NOMO-1 treated with dmso at 0.1 percent for 144 hours (cell line): ENCODE measurements around the gene SLC13A4.
"Not testable (repeated sequence)": the region's sequence is repeated elsewhere in the genome, so short reads cannot be mapped to it uniquely, and the experiment has no call there.

ENCODE experiments used
- DNase-seq: peaks from one replicate; lab custom pipeline; 2025; ENCODE audit not compliant: unreplicated experiment; lab: John Stamatoyannopoulos, UW

Gene SLC13A4

DNA sequence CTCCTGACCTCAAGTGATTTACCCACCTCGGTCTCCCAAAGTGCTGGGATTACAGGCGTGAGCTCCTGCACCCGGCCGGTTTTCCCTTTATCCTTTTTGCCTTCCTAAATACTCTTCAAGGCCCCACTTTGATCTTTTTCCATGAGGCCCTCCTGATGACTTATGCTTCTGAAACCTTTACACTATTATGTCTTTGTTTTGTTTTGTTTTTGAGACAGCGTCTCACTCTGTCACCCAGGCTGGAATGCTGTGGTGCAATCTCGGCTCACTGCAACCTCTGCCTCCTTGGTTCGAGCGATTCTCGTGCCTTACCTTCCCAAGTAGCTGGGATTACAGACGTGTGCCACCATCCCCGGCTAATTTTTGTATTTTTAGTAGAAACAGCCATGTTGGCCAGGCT lies 61.8 kb downstream of the SLC13A4 start:
- DNase-seq, result no peak

DNA sequence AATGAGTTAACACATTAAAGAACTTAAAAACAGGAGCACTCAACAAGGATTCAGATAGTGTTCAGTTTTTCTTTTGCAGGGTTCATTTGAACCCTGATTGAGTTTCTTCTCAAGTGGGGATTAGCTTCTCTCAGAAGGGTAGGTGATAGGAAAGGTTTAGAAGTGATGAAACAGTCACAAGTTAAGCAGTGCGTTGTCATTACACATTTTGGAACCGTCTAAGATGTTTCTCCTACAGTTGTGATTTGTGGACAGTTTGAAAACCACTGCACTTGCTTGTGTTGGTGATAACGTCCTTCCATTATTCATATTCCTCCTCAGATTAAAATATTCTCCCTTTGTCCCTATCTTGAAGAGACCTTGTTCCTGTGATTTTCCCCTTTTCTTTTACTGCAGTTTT lies 62.9 kb downstream of the SLC13A4 start:
- DNase-seq, result no peak

DNA sequence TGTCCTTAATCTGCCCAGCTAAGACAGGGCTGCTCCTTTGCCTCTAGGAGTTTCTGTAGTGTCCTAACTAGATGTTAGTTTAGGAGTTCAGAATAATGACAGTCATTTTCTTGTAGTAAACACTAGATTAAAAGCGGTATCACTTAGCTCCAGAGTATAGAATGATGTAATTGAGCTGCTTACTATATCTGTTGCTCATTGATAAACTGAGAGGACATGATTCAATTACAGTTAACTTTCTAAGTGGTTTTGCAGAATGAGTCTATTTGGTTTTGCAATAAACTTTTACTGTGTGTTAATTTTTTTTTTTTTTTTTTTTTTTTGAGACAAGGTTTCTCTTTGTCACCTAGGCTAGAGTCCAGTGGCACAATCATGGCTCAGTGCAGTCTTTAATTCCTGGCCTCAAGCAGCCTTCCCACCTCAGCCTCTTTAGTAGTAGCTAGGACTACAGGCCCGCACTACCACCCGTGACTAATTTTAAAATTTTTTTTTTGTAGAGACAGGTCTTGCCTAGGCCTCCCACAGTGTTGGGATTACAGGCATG lies 63.9 kb downstream of the SLC13A4 start:
- DNase-seq, result no peak

DNA sequence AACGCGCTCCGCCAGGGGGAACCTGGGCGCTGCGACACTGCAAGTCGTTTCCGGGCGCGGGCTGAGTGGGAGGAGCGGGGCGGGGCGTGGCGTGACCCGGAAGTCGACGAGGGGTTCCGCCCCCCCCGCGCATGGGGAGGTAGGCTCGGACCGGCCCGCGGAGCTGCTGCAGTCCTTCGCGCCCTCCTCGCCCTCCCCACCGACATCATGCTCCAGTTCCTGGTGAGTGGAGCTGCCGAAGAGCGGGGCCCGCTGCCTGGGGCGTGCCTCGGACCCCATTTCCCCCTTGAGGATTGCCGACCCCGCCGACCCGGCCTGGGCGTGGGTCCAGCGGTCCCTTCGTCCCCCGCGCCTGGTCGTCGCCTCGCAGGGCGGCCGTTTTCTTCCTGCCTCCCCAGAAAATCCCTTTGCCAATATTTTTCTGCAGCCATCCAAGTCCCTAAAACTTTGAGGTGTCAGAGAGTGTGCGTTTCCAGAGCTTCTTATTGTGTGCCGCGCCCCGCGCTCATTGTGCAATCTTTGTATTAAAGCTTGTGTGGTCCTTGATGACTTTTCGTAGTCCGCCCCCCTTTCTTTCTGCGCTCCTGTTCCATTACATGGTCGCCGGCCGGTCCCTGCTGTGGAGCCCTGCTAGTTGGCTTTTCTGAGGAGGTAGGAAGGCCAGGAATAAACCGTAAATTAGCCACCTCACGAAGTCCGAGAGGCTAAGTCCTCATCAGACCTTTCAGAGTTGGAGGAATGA lies 65.4 kb downstream of the SLC13A4 start, which contains the start of gene STMP1:
Gene STMP1 (plus strand): TSS at position 142 of the 742 bp plus-strand sequence.
- peak; percentile 34 for DNase-seq

DNA sequence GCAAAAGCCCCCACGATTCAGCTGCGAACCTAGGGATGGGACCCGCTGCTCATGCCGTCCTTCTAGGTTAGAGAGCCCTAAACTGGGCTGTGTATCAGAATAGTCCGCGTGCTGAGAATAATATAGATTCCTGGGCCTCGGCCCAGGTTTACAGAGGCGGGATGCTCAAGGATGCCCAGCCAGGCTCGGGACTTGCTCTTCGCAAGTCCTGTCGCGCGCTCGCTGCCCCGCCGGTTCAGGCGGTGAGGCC lies 65.9 kb downstream of the SLC13A4 start:
- no peak for DNase-seq

DNA sequence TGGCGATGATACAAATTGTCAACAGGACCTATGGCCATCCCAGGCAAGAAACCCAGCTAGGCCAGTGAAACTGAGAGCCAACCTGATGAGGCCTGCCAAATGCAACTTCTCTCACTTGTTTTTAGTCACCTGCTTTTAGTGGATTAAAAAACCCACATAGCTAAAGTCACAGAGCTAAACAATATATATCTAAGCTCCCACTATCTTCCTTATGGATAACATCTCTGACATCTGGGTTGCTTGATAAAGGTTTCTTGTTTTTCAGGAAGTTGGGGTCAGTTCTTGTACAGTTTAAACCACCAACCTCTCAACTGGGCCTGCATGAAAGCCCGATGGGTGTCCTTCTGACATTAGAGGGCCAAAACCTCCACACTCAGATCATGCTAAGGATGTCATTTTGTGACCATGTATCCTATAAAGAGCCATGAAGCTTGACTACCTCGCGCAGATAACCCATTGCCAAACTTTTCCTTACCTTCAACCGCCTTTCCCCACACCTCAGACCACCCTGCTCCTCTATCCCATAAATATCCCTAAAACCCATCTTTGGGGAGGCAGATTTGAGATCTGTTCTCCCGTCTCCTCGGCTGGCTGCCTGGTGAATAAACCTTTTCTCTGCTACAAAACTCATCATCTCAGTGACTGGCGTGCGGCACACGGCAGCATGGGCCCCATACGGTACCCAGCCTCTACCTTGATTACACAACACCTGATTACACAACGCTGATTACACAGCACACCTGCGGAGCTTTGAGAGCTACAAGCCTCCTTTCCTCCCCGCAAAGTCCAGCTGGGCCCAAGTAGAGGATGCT lies 66.5 kb downstream of the SLC13A4 start:
- no peak for DNase-seq

DNA sequence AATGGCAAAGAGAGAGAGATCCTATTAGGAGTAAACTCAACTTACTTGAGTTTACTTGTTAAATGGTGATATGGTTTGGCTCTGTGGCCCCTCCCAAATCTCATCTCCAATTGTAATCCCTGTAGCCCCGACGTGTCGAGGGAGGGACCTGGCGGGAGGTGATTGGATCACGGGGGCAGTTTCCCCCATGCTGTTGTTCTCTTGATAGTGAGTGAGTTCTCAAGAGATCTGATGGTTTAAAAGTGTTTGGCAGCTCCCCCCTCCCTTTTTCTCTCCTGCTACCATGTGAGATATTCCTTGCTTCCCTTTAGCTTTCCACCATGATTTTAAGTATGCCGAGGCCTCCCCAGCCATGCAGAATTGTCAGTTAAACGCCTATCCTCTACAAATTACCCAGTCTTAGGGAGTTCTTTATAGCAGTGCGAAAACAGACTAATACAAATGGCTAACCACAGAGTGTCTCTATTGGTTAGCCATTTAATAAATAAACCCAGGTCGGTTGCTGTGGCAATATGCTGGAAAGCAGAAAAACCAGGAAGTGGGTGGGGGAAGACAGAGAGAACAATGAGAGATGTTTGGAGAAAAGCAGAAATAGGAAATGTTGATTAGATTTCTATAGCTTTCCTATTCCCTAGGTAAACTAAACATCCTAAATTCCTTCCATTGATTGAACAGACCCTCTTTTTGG lies 68.7 kb downstream of the SLC13A4 start:
- no peak for DNase-seq

DNA sequence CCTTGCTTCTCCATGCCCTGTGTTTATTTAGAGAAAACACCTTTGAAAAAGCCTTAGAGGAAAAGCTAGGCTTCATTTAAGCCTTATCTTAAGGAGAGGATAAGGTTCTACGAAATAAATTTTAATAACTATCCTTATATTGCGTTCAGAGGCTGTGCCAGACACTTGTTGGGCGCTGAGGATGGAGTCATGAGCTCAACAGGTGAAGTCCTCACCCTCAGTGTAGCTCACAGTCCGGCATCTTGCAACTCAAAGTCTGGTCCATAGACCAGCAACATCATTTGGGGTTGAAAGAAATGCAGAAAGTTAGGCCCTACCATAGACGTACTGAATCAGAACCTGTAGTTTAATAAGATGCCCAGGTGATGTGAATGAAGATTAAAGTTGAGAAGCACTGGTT lies 69.4 kb downstream of the SLC13A4 start:
- DNase-seq, result no peak

DNA sequence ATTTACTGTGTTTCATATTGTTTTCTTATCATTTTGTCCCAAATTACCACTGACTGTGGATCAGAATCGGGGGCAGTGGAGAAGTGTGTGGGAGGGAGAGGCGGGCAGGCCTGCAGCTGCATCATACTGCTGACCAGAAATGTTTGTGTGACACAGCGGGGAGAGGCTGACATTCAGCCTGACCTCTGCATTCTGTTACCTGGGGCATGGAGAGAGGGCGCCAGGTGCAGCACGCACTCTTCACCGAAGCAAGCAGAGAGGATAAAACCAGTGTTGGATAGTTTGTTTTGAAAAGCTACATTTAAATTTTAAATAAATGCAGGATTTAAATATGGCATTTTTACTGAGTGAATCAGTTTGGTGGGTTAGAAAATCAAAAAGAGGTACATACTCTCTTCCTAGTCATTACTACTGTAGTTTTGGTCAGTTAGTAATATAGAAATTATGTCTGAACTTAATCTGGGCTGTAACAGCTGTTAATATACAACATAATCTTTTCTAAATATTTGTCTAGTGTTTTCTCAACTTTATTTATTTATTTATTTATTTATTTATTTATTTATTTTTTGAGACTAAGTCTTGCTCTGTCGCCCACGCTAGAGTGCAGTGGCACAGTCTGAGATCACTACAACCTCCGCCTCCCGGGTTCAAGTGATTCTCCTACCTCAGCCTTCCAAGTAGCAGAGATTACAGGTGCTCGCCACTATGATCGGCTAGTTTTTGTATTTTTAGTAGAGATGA lies 74.5 kb downstream of the SLC13A4 start:
- DNase-seq, result no peak

DNA sequence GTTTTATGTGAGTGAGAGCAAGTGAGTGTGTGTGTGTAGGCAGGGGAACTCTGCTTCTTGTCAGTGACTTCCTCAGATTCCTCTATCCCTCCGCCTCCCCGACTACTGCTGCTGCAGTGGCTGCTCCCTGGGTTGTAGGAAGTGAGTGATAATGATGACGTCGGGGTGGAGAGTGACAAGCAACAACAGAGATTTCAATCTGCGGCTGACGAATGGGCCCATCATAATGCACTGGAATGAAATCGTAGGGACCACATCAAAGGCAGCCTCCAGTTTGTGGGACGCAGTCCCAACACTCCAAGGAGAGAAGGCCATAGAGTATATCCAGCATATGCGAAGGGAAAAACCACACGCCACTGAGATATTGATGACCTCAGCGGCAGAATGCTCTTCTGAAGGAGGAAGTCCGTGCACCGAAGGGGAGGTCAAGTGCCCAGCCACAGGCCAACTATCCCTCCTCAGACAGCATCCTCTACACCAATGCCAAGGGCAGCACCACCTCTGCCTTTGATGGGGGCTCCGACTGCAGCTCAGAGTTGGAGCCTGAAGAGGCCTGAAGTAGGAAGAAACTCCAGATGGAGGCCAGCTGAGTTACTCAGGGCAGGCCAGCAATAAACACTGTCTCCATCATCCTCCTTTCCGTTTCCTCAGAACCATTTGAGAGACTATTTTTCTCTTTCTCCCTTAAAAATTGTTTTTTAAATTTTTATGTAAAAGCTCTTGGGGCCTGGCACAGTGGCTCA lies 77.0 kb downstream of the SLC13A4 start:
- no peak for DNase-seq

DNA sequence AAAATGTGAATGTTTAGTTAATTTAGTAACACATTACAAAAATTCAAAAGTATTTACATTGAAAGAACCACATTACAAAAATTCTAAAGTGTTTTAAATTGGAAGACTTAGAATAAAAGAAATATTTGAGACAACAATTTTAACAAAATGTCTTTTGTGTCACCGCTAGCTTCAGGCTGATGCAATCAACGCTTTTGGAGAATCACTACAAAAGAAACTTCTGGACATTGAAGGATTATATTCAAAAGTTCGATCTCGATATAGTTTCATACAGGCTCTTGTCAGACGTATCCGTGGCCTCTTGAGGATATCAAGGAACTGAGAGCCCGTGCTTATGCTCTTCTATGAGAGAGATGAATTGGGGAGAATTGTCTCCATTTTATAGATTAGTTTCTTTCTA lies 79.8 kb downstream of the SLC13A4 start:
- DNase-seq, result no peak

DNA sequence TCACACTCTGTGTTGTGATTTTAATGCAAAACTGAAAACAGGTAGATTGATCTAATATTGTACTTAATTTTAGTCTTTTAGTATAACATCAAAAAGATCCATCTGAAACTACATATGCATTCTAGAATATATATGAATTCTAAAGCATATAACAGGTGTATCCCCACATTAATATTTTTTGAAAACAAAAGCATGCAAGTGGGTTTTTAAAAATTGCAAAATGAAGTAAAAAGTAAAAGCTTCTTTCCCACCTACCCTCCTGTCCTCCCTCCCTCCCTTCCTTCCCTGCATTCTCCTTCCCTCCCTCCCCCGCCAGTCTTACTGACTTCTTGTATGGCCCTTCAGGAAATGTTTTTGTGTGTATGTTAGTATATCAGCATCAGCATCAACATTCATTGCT lies 80.2 kb downstream of the SLC13A4 start:
- DNase-seq, result no peak

DNA sequence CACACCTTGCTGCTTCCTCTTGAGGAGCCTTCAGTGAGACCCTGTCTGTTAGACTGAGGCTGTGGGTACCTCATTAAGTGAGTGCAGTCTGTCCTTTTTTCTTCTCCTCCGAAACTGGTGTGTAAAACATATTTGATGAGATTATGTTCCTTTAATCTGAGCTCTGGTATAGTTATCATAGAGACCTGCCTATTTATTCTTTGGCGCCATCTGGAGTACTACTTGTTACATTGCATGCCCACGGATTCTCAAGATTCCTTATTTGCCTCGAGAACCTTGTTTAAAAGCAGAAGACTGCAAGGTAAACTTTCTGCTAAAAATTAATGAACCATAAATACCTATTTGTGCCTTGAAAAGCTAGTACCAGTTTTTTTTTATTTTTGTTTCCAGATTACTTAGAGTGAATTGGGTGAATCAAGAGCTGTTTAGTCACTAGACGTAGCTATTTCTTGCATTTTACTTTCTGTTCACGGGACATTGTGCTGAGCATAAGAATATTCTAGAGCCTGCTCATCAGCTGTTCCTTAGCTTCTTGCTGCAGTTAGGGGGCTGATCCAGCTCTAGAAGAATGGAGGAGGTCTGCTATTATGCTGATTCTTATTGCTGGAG lies 82.6 kb downstream of the SLC13A4 start:
- DNase-seq, result no peak

DNA sequence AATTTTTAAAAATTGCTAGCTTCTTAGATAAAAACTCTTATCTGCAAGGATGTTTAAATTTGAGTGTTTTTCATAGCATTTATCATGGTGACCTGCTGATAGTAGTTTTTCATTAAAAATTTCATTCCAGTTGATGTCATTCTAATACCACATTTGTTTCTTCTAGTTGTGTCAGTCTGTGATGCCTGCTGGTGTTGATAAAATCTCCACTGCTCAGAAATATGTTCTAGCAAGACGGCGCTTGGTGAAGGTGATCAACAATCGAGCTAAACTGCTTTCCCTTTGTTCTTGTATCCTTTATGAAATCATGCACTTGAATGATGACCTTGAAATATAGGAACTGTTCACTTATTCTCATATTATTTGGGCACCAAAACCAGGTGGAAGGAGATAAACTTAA lies 83.3 kb downstream of the SLC13A4 start:
- no peak for DNase-seq

DNA sequence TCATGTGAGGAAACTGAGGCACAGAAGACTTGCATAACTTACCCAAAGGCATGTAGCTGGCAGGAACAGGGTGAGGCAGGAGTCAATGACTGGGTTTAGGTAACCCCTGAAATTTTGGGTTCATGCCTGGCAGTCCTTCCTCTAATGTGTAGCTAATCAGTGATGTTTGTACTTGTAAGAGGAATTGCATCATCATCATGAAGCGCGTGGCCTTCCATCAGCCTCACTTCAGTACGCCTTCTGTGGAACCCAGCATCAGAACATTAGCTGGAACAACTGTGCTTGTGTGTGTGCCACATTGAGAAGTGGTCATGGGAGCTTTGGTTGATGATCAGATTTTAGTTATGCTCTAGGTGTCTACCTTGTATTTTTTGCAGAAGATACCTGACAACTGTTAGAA lies 83.8 kb downstream of the SLC13A4 start:
- DNase-seq, result no peak

DNA sequence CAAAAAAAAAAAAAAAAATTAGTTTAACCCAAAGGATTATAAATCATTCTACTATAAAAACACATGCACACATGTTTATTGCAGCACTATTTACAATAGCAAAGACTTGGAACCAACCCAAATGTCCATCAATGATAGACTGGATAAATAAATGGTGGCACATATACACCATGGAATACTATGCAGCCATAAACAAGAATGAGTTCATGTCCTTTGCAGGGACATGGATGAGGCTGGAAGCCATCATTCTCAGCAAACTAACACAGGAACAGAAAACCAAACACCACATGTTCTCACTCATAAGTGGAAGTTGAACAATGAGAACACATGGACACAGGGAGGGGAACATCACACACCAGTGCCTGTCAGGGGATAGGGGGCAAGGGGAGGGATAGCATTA lies 88.3 kb downstream of the SLC13A4 start:
- not testable (repeated sequence) for DNase-seq

DNA sequence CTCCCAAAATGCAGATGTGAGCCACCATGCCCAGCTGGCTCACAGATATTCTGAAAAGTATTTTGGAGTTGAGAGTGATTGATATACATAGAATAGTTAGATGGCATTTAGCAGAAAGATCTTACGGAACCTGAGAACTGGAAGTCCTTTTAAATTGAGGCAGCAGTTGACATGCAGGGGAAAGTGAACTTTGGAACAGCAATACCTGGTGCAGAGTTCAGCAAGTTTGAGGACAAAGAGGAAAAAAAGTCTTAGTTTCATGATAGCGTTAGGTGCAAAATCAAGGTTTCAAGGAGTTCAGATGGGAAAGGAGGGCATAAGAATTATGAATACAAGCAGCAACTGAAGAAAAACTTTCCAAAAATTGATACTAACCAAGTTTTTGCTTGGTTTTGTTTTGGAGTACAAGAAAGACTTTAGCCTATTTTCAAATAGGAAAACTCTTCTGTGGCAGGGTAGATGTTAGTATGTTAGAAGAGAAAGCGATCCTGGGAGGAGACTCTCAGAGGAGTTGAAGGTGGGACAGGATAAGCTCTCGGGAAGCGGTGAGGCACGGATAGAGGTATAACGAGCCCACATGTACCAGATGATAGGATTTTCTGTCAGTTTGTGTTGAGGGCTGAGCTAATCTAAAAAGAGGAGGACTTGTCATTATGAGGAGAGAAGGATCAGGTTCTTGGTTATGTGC lies 93.7 kb downstream of the SLC13A4 start:
- no peak for DNase-seq
